Neural crest cell (in vitro differentiated cells): ENCODE measurements around the gene CHD9. TPM values are rescaled to one million over a fixed set of nuclear protein-coding genes. Genes with fewer than 3 reads are reported as not detected.

Experiments
- DNase-seq: peaks from one replicate; pipeline ENCODE4 v3.0.0; 2021; ENCODE audit warnings: low read depth, mixed read lengths, low spot score
- H3K27ac Mint-ChIP-seq: one replicate; pipeline ENCODE4 v1.8.0; 2021; ENCODE audit warnings: mild to moderate bottlenecking, mixed read lengths; ENCODE audit not compliant: unreplicated experiment
- H3K27me3 Mint-ChIP-seq: 2 replicates; pipeline ENCODE4 v1.8.0; 2021; ENCODE audit warnings: low read depth, mild to moderate bottlenecking, mixed read lengths
- H3K36me3 Mint-ChIP-seq: 2 replicates; pipeline ENCODE4 v1.8.0; 2021; ENCODE audit warnings: low read depth, mild to moderate bottlenecking, mixed read lengths
- H3K4me1 Mint-ChIP-seq: 2 replicates; pipeline ENCODE4 v1.8.0; 2021; ENCODE audit warnings: mixed read lengths
- H3K4me3 Mint-ChIP-seq: one replicate; pipeline ENCODE4 v1.8.0; 2021; ENCODE audit warnings: mild to moderate bottlenecking, mixed read lengths
- H3K9me3 Mint-ChIP-seq: 2 replicates; pipeline ENCODE4 v1.8.0; 2021; ENCODE audit warnings: mixed read lengths
- CTCF ChIP-seq: fragments of 200-600 bp; sonication (generic); conservative IDR thresholded peaks from 2 replicates; pipeline ENCODE4 v1.5.0; 2021; ENCODE audit warnings: antibody characterized with exemption, mild to moderate bottlenecking
- total RNA-seq: library from RNA; stranded (reverse); gene quantifications from 2 replicates; pipeline ENCODE4 v1.2.1, GENCODE V29; 2021

Gene CHD9
- total RNA-seq, 1 donor from 2014 or later = 76.0 TPM

DNA sequence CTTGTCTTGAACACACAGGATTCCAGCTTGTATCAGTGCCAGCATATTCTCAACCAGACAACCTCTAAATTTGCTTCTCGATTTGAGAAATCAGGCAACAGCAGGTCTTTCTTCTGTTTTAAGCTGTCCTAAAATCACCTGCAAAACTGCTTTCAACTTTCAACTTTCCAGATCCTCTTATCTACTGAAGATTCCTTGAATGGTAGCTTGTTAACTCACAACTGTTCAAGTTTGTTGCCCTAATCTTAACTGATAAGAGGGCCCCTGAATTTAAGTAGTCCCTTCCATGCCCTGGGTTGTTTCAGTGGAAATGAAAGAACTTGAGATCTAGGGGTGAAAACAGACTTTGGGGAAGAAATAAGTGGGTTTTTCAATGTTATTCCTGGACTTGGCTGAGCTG, 57.2 kb downstream of the CHD9 start:
- Mint-ChIP-seq H3K36me3 (no peaks in the 10 kb centered on the region), H3K9me3 (no peaks in the 10 kb centered on the region), H3K27me3 (no peaks in the 10 kb centered on the region), H3K4me1 (no peaks in the 10 kb centered on the region), H3K4me3 (no peak overlapping the region), H3K27ac (no peak overlapping the region)
- DNase-seq = no peak
- no peak for TF ChIP-seq CTCF

- Mint-ChIP-seq H3K27ac (peak overlapping the region; percentile 12), H3K27me3 (no peaks in the 10 kb centered on the region)
These were observed 60.3 kb downstream of the CHD9 start for GRCh38 chr16:53115047-53115446.

GRCh38 chr16:53115773-53116172, 61.0 kb downstream of the CHD9 start:
- Mint-ChIP-seq H3K9me3 (no peaks in the 10 kb centered on the region), H3K4me1 (no peaks in the 10 kb centered on the region), H3K36me3 (no peaks in the 10 kb centered on the region), H3K4me3 (no peak overlapping the region), H3K27me3 (no peaks in the 10 kb centered on the region), H3K27ac (no peak overlapping the region)
- DNase-seq = no peak
- TF ChIP-seq CTCF = no peak

More at GRCh38 chr16:53115047-53115446, 60.3 kb downstream of the CHD9 start:
- H3K9me3 Mint-ChIP-seq = no peaks in the 10 kb centered on the region
- no peak overlapping the region for H3K4me3 Mint-ChIP-seq
- no peak for TF ChIP-seq CTCF
- DNase-seq = no peak
- H3K36me3 Mint-ChIP-seq = no peaks in the 10 kb centered on the region
- no peaks in the 10 kb centered on the region for H3K4me1 Mint-ChIP-seq

DNA sequence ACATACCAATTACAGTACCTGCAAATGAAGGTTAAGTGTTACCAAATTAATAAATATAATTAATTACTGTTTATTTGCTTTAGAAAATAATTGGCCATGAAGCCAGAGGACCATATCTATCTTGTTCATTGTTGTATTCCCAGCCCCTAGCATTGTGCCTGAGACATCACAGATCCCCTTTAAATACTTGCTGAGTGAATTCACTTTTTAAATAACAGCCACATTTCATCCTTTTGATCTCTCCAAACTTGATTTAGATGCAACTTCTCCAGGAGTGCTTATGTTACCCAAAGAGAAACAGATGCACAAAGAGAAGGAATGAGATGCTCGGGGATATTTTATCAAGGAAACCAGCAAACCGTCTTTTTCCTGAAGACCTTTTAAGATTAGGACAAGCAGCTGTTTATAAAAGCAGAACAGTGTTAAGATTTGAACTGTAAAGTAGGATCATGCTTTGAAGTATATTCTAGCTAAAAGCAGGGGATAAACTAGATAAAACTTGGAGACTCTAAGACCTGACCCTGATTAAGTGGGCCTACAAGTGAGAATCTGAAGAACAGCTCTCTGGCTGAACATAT, 66.3 kb downstream of the CHD9 start:
- Mint-ChIP-seq H3K27me3 (no peaks in the 10 kb centered on the region), H3K27ac (no peak overlapping the region), H3K4me3 (no peak overlapping the region), H3K36me3 (peaks cover 3% of the 10 kb centered on the region), H3K9me3 (peaks cover 3% of the 10 kb centered on the region), H3K4me1 (no peaks in the 10 kb centered on the region)
- no peak for DNase-seq
- TF ChIP-seq CTCF = no peak

- no peak for DNase-seq
- TF ChIP-seq CTCF = no peak
- Mint-ChIP-seq H3K27me3 (no peaks in the 10 kb centered on the region), H3K9me3 (peaks cover 3% of the 10 kb centered on the region), H3K4me3 (no peak overlapping the region), H3K4me1 (no peaks in the 10 kb centered on the region), H3K36me3 (peaks cover 3% of the 10 kb centered on the region), H3K27ac (no peak overlapping the region)
These were observed 66.9 kb downstream of the CHD9 start for GRCh38 chr16:53121661-53122060.

DNA sequence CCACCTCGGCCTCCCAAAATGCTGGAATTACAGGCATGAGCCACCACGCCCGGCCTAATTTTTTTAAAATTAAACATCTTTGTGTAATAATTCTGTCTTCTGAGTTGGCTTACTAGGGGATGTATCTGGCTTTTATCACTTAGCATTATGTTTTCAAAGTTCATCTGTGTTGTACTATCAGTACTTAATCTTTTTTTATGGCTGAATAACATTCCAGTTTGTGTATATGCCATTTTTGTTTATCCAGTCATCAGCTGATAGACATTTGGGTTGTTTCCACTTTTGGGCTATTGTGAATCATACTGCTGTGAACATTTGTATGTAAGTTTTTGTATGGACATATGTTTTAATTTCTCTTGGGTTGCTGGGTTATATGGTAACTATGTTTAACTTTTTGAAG, 69.0 kb downstream of the CHD9 start:
- H3K27me3 Mint-ChIP-seq = no peaks in the 10 kb centered on the region
- H3K4me1 Mint-ChIP-seq = no peaks in the 10 kb centered on the region
- H3K4me3 Mint-ChIP-seq = no peak overlapping the region
- peaks cover 3% of the 10 kb centered on the region for H3K9me3 Mint-ChIP-seq
- H3K36me3 Mint-ChIP-seq = peaks cover 3% of the 10 kb centered on the region
- DNase-seq = no peak
- H3K27ac Mint-ChIP-seq = no peak overlapping the region
- TF ChIP-seq CTCF = no peak
